Activated CD4-positive, alpha-beta memory T cell treated with anti-CD3 and anti-CD28 coated beads, Interleukin-2, amount 10 ng/mL, durations not matched to agents 7 days and 5 days (primary cell): Measurements from ENCODE around the gene TRIM74. TPM values are rescaled to one million over a fixed set of nuclear protein-coding genes. Genes with fewer than 3 reads are reported as not detected.
A peak's percentile ranks its signal among the peaks of the same experiment; 100 is the strongest.
"Not testable (repeated sequence)": the region's sequence is repeated elsewhere in the genome, so short reads cannot be mapped to it uniquely, and the experiment has no call there.

Experiments used
- CTCF ChIA-PET: fragments of 350-600 bp; sonication (Branson Sonifier 250); formaldehyde crosslinking; loops from one replicate; lab custom pipeline; 2021; ENCODE audit warnings: antibody characterized with exemption, inconsistent platforms; lab: Charles Lee
- POLR2A ChIA-PET: fragments of 350-600 bp; sonication (Branson Sonifier 250); formaldehyde crosslinking; loops from one replicate; lab custom pipeline; 2021; ENCODE audit warnings: antibody characterized with exemption; lab: Charles Lee
- DNase-seq: peaks from one replicate; pipeline ENCODE4 v3.0.0-alpha.2; 2020
- H3K27ac Mint-ChIP-seq: one replicate; pipeline ENCODE4 v1.8.0; 2021; ENCODE audit warnings: mild to moderate bottlenecking, mixed read lengths
- H3K27me3 Mint-ChIP-seq: one replicate; pipeline ENCODE4 v1.8.0; 2021; ENCODE audit warnings: mixed read lengths
- H3K36me3 Mint-ChIP-seq: one replicate; pipeline ENCODE4 v1.8.0; 2021; ENCODE audit warnings: low read depth, mixed read lengths
- H3K4me1 Mint-ChIP-seq: one replicate; pipeline ENCODE4 v1.8.0; 2021; ENCODE audit warnings: mixed read lengths
- H3K4me3 Mint-ChIP-seq: one replicate; pipeline ENCODE4 v1.8.0; 2021; ENCODE audit warnings: mild to moderate bottlenecking, mixed read lengths
- H3K9me3 Mint-ChIP-seq: one replicate; pipeline ENCODE4 v1.8.0; 2021; ENCODE audit warnings: mixed read lengths
- total RNA-seq, 2 experiments: library from RNA; stranded (reverse); gene quantifications; one replicate each; pipeline ENCODE4 v1.2.3, GENCODE V29; 2021

Gene TRIM74
- total RNA-seq, 2 experiments from 2014 or later: 1.9 to 2.5 TPM

DNA sequence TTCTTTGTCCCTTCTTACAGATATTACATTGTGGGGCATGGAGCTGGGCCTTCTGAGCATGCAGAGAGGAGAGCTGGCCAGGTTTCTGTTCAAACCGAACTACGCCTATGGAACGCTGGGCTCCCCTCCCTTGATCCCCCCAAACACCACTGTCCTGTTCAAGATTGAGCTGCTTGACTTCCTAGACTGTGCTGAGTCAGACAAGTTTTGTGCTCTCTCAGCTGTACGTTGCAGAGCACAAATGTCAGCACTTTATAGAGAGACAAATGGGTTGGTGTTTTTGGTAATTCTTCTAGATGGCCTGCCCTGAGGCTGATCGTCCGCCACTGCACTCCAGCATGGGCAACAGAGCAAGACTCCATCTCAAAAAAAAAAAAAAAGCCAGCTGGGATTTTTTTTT is 2.2 kb upstream of the TRIM74 start:
- H3K27me3 Mint-ChIP-seq, H3K36me3 Mint-ChIP-seq, H3K27ac Mint-ChIP-seq, H3K9me3 Mint-ChIP-seq, H3K4me1 Mint-ChIP-seq, H3K4me3 Mint-ChIP-seq, CTCF ChIA-PET, DNase-seq, POLR2A ChIA-PET: not testable (repeated sequence)

DNA sequence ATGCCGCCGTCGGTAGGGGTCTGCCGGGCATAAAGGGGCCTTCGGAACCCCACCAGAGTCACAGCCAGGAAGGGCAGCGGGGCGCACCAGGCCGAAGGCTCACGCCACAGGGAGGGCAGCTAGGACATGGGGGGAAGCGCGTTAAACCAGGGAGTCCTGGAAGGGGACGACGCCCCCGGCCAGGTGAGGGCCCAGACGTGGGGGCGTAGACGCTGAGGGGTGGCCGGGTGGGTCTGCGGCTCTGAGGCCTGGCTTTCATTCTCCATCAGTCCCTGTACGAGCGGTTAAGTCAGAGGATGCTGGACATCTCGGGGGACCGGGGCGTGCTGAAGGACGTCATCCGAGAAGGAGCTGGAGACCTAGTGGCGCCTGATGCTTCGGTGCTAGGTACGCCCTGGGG is 422 bp upstream of the TRIM74 start:
- H3K36me3 Mint-ChIP-seq, CTCF ChIA-PET, H3K9me3 Mint-ChIP-seq, H3K4me3 Mint-ChIP-seq, H3K27me3 Mint-ChIP-seq, H3K27ac Mint-ChIP-seq, H3K4me1 Mint-ChIP-seq, DNase-seq, POLR2A ChIA-PET: not testable (repeated sequence)

DNA sequence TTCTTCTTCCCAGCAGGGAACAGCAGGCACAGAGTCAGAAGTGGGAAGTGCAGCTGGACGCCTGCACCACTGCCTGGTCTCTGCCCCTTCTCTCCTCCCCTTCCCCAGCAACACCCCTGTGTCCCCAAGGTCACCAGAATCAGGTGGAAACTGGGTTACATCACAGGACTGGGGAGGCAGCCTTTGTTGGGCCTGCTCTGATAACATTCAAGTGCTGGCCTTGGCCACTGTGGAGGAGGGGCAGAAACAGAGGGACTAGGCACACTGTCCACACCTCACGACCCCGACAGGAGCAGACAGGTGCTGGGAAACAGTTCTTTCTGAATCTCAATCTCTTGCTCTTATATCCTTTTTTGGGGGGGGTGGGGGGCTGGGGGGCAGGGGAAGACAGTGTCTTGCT is 2.4 kb downstream of the TRIM74 start:
- peak; percentile 9 for DNase-seq
- H3K27ac Mint-ChIP-seq, CTCF ChIA-PET, H3K36me3 Mint-ChIP-seq, H3K9me3 Mint-ChIP-seq, H3K27me3 Mint-ChIP-seq, H3K4me3 Mint-ChIP-seq, H3K4me1 Mint-ChIP-seq, POLR2A ChIA-PET: not testable (repeated sequence)

DNA sequence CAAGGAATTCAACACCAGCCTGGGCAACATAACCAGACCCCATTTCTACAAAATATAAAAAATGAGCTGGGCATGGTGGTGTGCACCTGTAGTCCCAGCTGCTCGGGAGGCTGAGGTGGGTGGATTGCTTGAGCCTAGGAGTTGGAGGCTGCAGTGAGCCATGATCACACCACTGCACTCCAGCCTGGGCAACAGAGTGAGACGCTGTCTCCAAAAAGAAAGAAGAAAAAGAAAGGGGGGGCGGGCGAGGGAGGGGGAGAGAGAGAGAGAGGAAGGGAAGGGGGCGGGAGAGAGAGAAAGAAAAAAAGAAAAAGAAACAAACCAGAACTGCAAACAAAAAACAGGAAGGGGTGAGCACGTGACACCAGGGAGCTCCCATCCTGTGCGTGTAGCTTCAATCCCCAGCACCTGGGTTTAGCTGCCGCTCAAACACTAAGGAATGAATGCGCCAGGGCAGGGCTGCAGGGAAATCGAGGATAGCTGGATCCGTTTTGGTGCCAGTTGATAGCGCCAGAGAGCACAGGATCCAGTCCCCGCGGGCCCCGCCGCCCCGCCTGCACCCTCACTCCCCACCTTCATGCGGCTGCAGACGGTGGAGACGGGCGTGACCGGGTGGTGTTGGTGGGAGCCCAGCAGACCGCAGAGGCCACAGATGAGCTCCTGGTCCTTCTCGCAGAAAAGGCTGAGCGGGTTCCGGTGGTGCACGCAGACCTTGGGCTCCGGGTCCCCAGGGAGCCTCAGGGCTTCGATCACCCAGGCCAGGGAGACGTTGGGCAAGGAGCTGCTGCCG is 3.9 kb downstream of the TRIM74 start:
- H3K4me3 Mint-ChIP-seq, CTCF ChIA-PET, H3K27ac Mint-ChIP-seq, H3K4me1 Mint-ChIP-seq, H3K36me3 Mint-ChIP-seq, POLR2A ChIA-PET, H3K27me3 Mint-ChIP-seq, DNase-seq, H3K9me3 Mint-ChIP-seq: not testable (repeated sequence)

DNA sequence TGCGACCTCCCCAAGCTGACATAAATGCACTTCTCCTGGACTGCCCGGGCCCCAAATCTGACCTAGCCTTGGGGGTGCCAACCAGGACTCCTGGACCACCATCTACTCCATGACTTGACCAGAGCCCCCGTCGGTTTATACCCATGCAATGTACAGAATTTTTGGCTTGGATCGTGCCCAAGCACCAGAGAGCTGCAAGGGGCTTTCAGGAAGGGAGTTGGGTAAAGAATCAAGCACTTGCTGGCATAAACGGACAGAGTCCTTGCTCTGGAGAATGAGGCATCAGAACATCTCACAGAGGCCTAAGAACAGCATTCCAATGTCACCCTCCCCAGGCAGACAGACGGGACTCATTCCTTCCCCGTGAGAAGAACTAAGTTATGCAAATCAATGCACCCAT is 6.2 kb downstream of the TRIM74 start:
- POLR2A ChIA-PET, CTCF ChIA-PET, H3K27me3 Mint-ChIP-seq, H3K4me1 Mint-ChIP-seq, H3K36me3 Mint-ChIP-seq, H3K4me3 Mint-ChIP-seq, DNase-seq, H3K27ac Mint-ChIP-seq, H3K9me3 Mint-ChIP-seq: not testable (repeated sequence)

DNA sequence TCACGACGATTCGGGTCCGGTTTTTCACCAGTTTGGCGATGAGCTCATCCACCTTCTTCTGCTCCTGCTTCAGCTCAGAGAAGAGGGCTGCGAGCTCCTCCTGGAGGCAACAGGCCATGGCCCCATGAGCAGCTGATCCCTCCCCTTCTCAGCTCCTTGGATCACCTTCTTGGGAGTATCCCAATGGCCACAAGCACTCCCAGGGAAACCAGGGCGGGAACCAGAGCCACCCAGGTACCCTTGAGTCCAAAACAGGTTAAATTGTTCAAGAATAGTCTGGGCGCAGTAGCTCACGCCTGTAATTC is 8.0 kb downstream of the TRIM74 start:
- H3K36me3 Mint-ChIP-seq, H3K27me3 Mint-ChIP-seq, H3K4me3 Mint-ChIP-seq, H3K4me1 Mint-ChIP-seq, POLR2A ChIA-PET, H3K27ac Mint-ChIP-seq, H3K9me3 Mint-ChIP-seq, DNase-seq, CTCF ChIA-PET: not testable (repeated sequence)

DNA sequence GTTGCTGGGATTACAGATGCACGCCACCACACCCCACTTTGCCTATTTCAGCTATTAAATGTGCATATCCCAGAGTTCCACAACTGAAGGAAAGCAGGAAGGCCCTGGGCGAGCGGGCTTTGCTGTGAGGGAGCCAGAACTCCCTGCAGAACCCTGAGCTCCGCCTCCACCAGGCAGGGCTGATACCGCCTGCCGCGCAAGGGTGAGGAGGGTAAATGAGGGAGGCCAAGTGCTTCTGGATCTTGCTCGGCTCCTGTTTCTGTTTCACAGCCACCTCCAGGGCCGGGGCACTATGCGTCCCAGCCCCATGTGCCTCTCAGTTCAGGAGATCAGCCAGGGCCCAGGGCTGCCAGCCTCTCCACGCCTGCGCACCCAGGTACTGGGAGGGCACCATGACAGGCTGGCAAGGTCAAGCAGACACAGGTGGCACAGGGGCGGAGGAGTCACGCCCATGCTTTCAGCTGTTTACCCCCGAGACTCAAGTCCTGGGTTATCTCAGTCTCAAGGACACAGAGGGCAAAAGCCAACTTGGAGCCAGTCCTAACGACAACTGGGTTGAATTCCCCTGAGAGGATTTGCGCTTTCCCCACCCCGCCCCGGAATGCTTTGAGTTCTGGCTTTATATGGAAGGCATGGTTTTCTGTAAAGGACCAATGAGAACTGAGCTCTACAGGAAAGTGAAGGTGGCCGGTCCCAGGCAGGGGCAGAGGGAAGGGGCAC is 8.5 kb downstream of the TRIM74 start:
- DNase-seq, H3K9me3 Mint-ChIP-seq, H3K4me1 Mint-ChIP-seq, H3K27me3 Mint-ChIP-seq, CTCF ChIA-PET, H3K27ac Mint-ChIP-seq, H3K4me3 Mint-ChIP-seq, POLR2A ChIA-PET, H3K36me3 Mint-ChIP-seq: not testable (repeated sequence)

DNA sequence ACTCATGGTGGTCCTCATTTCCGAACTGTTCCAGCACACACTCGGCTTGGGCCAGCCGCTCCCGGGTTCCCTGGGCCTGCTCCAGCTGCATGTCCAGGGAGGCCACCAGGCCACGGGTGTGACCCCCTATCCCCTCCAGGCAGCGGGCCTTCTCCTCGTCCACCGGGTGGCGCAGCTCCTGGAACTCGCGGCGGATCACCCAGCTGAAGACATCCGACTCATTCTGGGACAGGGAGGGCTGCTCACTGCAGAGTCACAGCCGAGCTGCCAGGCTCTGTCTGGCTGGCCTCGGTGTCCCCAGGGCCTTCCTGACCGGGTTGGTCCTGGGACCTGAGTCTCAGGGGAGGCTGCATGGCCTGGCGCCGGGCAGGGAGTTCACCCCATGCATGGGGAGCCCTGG is 9.2 kb downstream of the TRIM74 start:
- H3K36me3 Mint-ChIP-seq, CTCF ChIA-PET, H3K4me1 Mint-ChIP-seq, H3K27ac Mint-ChIP-seq, H3K9me3 Mint-ChIP-seq, DNase-seq, H3K4me3 Mint-ChIP-seq, H3K27me3 Mint-ChIP-seq, POLR2A ChIA-PET: not testable (repeated sequence)

DNA sequence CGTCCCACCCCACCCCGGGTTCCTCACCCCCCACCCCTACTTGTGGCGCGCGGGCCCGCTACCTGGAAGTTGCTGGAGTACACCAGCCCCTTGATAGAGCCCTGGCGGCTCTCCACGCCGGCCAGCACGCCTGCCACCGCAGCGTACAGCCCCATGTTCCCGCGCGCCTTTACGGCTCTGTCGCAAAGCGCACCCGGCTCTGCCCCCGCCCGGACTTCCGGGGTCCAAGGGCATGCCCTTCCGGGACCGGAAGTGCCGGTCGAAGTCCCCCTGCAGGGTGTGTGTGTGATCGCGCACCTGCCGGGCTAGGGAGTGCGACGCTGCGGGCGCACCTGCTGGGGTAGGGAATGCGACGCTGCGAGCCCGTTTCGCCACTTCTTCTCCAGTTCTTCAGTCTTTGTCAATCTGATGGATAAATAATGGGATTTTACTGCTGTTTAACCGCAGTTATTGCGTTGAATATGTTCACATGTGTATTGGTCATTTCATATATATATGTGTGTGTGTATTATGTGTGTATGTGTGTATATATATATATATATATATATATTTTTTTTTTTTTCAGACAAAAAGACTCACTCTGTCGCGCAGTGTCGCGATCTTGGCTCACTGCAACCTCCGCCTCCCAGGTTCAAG is 14.6 kb downstream of the TRIM74 start:
- H3K4me1 Mint-ChIP-seq, CTCF ChIA-PET, POLR2A ChIA-PET, H3K27me3 Mint-ChIP-seq, H3K36me3 Mint-ChIP-seq, H3K9me3 Mint-ChIP-seq, DNase-seq: not testable (repeated sequence)
- Mint-ChIP-seq H3K4me3 (peak overlapping the region; percentile 74), H3K27ac (peak overlapping the region; percentile 54)

DNA sequence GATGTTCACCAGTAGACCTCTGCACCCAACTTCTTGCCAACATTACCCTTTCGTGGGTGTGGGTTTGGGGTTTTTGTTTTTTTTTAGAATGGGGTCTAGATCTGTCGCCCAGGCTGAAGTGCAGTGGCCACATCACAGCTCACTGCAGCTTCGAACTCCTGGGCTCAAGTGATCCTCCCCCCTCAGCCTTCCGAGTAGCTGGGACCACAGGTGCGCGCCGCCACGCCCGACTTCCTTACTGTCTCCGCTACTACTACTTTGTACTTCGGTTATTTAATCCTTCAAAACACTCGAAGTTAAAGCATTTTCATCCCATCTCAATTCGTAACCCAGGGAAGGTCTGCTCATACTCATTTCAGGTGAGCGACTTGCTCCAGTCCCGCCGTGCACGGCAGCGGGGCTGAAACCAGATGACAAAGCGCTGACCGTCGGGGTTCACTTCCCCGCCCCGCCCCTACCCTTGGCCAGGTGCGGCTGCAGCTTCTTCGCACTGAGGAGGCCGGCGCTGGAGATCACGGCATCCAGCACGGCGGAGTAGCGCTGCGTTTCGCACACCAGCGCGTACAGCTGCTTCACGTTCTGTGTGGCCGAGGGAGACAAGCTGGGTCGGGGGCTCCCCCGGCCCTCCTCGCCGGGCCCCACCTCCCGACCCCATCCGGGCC is 15.2 kb downstream of the TRIM74 start:
- H3K9me3 Mint-ChIP-seq, H3K27me3 Mint-ChIP-seq, POLR2A ChIA-PET, H3K36me3 Mint-ChIP-seq, CTCF ChIA-PET, H3K4me1 Mint-ChIP-seq, H3K4me3 Mint-ChIP-seq, H3K27ac Mint-ChIP-seq, DNase-seq: not testable (repeated sequence)

DNA sequence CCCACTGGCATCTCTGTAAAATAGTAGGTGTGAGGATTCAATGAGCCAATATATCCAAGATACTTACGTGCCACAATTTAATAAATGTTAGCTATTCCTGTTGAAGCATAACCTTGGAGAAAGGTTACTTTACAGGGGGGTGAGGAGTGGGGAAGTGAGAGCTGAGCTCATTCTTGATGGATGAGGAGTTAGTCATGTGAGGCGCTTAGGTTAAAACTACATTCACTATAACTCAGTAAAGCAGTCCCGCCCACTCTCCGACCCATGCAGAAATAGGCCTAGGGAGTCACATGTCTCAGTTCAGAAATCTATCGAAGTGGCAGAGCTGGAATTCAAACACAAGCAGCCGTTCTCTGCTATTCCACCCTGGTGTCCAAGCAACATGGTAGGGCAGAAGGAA is 18.8 kb downstream of the TRIM74 start:
- CTCF ChIA-PET, H3K9me3 Mint-ChIP-seq, DNase-seq, H3K27ac Mint-ChIP-seq, H3K4me3 Mint-ChIP-seq, H3K27me3 Mint-ChIP-seq, H3K4me1 Mint-ChIP-seq, POLR2A ChIA-PET: not testable (repeated sequence)
- peaks cover 11% of the 10 kb centered on the region for H3K36me3 Mint-ChIP-seq

DNA sequence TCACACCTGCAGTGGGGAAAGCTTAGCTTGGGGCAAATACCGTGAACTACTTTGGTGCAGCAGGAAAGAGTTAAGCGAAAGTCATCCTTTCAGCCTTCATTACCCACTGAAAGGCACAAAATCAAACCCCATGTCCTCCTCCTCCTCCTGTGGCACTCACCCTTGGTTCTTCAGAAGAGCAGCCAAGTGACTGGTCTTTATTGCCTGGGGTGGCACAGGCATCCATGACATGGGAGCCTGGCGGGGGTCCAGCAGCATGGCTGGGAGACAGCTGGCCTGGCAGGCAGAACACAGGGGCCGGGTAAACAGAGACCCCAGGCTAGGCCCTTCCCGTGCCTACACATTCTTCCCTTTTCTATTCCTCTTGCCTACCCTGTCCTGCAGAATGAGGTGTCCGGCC is 19.6 kb downstream of the TRIM74 start:
- H3K4me1 Mint-ChIP-seq, H3K27me3 Mint-ChIP-seq, H3K9me3 Mint-ChIP-seq, POLR2A ChIA-PET, H3K4me3 Mint-ChIP-seq, DNase-seq, H3K27ac Mint-ChIP-seq, CTCF ChIA-PET: not testable (repeated sequence)
- H3K36me3 Mint-ChIP-seq: peaks cover 12% of the 10 kb centered on the region

DNA sequence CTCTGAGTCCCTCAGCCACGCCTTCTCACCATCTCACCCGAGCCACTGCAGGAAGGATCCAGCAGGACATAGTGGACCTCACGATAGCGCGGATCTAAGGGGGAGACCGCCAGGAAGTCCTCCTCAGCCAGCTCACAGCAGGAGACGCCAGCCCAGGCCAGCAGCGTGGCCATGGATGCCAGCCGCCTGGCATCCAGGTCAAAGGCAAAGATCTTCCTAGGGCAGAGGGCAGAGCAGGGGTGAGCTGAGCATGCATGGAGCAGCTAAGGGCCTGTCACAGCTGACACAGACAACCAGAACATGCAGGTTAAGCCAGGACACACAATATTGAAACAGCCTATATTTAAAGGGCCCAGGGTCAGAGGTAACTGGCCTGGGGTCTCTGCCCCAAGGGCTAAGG is 20.0 kb downstream of the TRIM74 start:
- H3K27me3 Mint-ChIP-seq, CTCF ChIA-PET, H3K9me3 Mint-ChIP-seq, H3K4me3 Mint-ChIP-seq, H3K4me1 Mint-ChIP-seq, H3K27ac Mint-ChIP-seq, DNase-seq, POLR2A ChIA-PET: not testable (repeated sequence)
- peaks cover 12% of the 10 kb centered on the region for H3K36me3 Mint-ChIP-seq
